Measurements from ENCODE around the gene NUP210L. TPM values are rescaled to one million over a fixed set of nuclear protein-coding genes. Genes with fewer than 3 reads are reported as not detected.
"Not testable (repeated sequence)": the region's sequence is repeated elsewhere in the genome, so short reads cannot be mapped to it uniquely, and the experiment has no call there.

The NUP210L gene
- total RNA-seq, 2 experiments from 2014 or later: 0.04 to 0.05 TPM

DNA sequence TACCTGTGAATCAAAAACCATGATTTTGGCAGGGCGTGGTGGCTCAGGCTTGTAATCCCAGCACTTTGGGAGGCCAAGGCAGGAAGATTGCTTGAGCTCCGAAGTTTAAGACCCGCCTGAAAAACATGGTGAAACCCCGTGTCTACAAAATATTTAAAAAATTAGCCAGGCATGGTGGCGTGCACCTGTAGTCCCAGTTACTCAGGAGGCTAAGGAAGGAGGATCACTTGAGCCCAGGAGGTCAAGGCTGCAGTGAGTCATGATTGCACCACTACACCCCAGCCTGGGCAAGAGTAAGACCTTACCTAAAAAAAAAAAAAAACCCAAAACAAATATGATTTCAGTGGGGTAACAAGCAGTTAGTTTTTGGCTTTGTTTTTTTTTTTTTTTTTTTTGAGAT, 54.7 kb downstream of the NUP210L start:
- H3K27ac Mint-ChIP-seq; DNase-seq; H3K36me3 Mint-ChIP-seq (ENCODE audit: low read depth); H3K4me1 Mint-ChIP-seq; H3K9me3 Mint-ChIP-seq (ENCODE audit: low read depth); ATAC-seq; H3K27me3 Mint-ChIP-seq; intact Hi-C loops (cut with DNase I, micrococcal nuclease); H3K4me3 Mint-ChIP-seq; POLR2A ChIA-PET: not testable (repeated sequence)
- CTCF ChIA-PET: interaction anchor here (0.6 kb wide), 1 partner anchor 13 kb away, joined by 3 read pairs; no protein-coding TSS in a partner anchor

DNA sequence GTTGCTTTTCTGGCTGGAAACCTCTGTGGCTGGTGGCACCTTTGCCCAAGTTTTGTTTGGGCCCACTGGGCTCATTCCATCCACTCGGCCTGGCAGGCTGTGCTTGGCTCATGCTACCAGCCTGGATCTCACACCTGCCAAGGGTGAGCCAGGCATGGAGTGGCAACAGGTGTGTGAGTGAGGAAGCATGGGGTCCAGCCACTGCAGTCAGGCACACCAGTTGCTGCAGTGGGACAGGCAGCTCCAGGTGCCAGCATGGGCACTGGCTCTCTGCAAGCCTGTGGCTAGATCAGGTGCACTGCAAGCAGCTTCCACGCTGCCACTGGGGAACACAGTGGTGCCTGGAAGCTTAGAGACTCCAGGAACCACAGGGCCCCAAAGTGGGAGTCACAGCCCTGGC, 57.0 kb downstream of the NUP210L start:
- no peak overlapping the region for H3K4me3 Mint-ChIP-seq
- intact Hi-C loops (cut with DNase I, micrococcal nuclease): no loop called here
- ATAC-seq: no peak
- H3K4me1 Mint-ChIP-seq: no peaks in the 10 kb centered on the region
- H3K9me3 Mint-ChIP-seq (ENCODE audit: low read depth): no peaks in the 10 kb centered on the region
- DNase-seq: no peak
- ChIA-PET CTCF (interaction anchor here (0.6 to 0.7 kb wide), 2 partner anchors 141 to 343 kb away, joined by 3 read pairs; no protein-coding TSS in a partner anchor), POLR2A (no interaction called here)
- no peak overlapping the region for H3K27ac Mint-ChIP-seq
- H3K27me3 Mint-ChIP-seq: no peaks in the 10 kb centered on the region
- no peaks in the 10 kb centered on the region for H3K36me3 Mint-ChIP-seq (ENCODE audit: low read depth)

DNA sequence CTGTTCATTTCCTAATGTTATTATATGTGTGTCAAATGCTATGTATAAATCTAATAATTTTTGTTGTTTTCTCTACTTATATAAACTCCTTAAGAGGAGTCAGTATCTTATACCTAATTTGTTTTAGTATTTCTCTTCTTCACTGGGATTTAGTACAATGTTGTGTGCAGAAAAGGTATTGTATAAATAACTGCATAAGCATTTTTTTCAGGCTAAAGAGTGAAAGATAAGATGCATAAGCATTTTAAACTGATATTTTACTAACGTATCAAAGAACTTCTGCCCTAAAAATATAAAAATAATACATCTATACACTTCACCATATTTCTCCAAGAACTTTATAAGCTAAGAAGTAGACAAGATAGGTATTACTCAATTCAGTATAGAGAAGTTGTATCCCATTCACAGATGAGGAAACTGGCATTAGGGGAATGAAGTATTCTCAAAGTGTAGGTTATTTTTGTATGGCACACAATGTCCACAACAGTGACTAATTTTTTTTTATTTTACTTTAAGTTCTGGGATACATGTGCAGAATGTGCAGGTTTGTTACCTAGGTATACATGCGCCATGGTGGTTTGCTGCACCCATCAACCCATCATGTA, 59.3 kb downstream of the NUP210L start:
- DNase-seq (no peak), ATAC-seq (no peak)
- H3K4me3 Mint-ChIP-seq: no peak overlapping the region
- CTCF ChIA-PET: interaction anchor here (0.6 kb wide), 1 partner anchor 541 kb away, joined by 3 read pairs; no protein-coding TSS in a partner anchor
- no peaks in the 10 kb centered on the region for H3K4me1 Mint-ChIP-seq
- no peaks in the 10 kb centered on the region for H3K9me3 Mint-ChIP-seq (ENCODE audit: low read depth)
- POLR2A ChIA-PET: no interaction called here
- H3K27me3 Mint-ChIP-seq: no peaks in the 10 kb centered on the region
- intact Hi-C loops (cut with DNase I, micrococcal nuclease): no loop called here
- H3K36me3 Mint-ChIP-seq (ENCODE audit: low read depth): no peaks in the 10 kb centered on the region
- H3K27ac Mint-ChIP-seq: no peak overlapping the region

DNA sequence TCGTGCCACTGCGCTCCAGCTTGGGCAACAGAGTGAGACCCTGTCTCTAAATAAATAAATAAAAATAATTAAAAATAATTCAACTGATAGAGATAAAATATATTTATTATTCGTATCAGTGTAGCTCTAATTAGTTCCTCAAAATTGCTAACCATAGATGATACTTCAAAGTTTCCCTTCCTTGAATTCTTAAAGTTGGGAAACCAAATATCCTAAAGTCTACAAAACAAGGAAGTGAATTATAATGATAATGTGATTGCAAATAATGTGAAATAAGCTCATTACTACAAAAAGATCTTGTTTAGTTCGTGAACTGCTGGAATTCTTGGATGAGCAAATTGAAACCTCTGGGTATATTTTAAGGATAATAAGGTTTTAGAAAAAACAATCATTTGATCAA, 60.5 kb downstream of the NUP210L start:
- H3K36me3 Mint-ChIP-seq (ENCODE audit: low read depth): no peaks in the 10 kb centered on the region
- CTCF ChIA-PET: interaction anchor here (1.5 kb wide), 1 partner anchor 95 kb away, joined by 4 read pairs; no protein-coding TSS in a partner anchor

DNA sequence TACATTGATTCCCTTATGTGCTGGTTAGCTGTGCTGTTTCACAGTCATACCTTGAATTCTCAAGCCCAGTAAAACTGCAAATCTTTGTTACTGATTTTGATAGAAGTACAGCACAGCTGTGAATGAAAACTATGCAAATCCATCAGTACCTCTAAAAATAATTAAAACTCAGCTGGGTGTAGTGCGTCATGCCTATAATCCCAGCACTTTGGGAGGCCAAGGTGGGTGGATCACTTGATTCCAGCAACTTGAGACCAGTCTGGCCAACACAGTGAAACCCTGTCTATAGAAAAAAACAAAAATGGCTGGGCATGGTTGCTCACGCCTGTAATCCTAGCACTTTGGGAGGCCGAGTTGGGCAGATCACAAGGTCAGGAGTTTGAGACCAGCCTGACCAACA, 61.2 kb downstream of the NUP210L start:
- Mint-ChIP-seq H3K36me3 (ENCODE audit: low read depth) (no peaks in the 10 kb centered on the region), H3K27me3 (no peaks in the 10 kb centered on the region), H3K9me3 (ENCODE audit: low read depth) (no peaks in the 10 kb centered on the region), H3K4me1 (no peaks in the 10 kb centered on the region), H3K27ac (no peak overlapping the region), H3K4me3 (no peak overlapping the region)
- intact Hi-C loops (cut with DNase I, micrococcal nuclease): no loop called here
- ChIA-PET POLR2A (no interaction called here), CTCF (interaction anchor here (0.9 to 1.5 kb wide), 2 partner anchors 20 to 94 kb away, joined by 3 to 4 read pairs; no protein-coding TSS in a partner anchor)
- no peak for ATAC-seq
- no peak for DNase-seq

More for the DNA sequence above, 60.5 kb downstream of the NUP210L start:
- POLR2A ChIA-PET: no interaction called here
- DNase-seq (no peak), ATAC-seq (no peak)
- Mint-ChIP-seq H3K9me3 (ENCODE audit: low read depth) (no peaks in the 10 kb centered on the region), H3K27me3 (no peaks in the 10 kb centered on the region), H3K4me1 (no peaks in the 10 kb centered on the region), H3K27ac (no peak overlapping the region), H3K4me3 (no peak overlapping the region)
- intact Hi-C loops (cut with DNase I, micrococcal nuclease): no loop called here

DNA sequence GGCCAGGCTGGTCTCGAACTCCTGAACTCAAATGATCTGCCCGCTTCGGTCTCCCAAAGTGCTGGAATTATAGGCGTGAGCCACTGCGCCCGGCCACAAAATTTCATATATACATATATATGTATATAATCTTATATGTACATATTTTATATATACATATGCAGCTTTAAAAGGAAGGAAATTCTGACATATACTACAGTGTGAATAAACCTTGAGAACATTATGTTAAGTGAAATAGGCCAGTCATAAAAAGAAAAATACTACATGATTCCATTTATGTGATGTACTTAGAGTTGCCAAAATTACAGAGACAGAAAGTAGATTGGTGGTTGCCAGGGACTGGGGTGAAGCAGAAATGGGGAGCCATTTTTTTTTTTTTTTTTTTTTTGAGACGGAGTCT, 63.2 kb downstream of the NUP210L start:
- POLR2A ChIA-PET: no interaction called here

DNA sequence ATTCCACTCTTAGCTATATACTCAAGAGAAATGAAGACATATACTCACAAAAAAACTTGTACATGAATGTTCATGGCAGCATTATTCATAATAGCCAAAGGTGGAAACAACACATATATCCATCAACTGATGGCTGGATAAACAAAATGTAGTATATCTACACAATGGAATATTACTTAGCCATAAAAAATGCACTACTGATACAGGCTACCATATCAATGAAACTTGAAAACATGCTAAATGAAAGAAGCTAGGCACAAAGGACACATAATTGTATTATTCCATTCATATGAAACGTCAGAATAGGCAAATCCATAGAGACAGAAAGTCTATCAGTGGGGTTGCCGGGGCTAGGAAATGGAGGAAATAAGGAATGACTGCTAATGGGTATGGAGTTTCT, 67.3 kb downstream of the NUP210L start:
- intact Hi-C loops (cut with DNase I, micrococcal nuclease): no loop called here
- Mint-ChIP-seq H3K36me3 (ENCODE audit: low read depth) (no peaks in the 10 kb centered on the region), H3K9me3 (ENCODE audit: low read depth) (no peaks in the 10 kb centered on the region), H3K4me3 (no peak overlapping the region), H3K27ac (no peak overlapping the region), H3K27me3 (no peaks in the 10 kb centered on the region), H3K4me1 (no peaks in the 10 kb centered on the region)
- DNase-seq (no peak), ATAC-seq (no peak)
- CTCF ChIA-PET: interaction anchor here (0.6 to 0.7 kb wide), 2 partner anchors 66 to 343 kb away, joined by 3 to 4 read pairs; no protein-coding TSS in a partner anchor
- POLR2A ChIA-PET: interaction anchor here (0.6 kb wide), 1 partner anchor 27 kb away, joined by 5 read pairs; no protein-coding TSS in a partner anchor

More for the DNA sequence above, 63.2 kb downstream of the NUP210L start:
- intact Hi-C loops (cut with DNase I, micrococcal nuclease): no loop called here
- DNase-seq (no peak), ATAC-seq (no peak)
- Mint-ChIP-seq H3K4me3 (no peak overlapping the region), H3K4me1 (no peaks in the 10 kb centered on the region), H3K9me3 (ENCODE audit: low read depth) (no peaks in the 10 kb centered on the region), H3K27ac (no peak overlapping the region), H3K36me3 (ENCODE audit: low read depth) (no peaks in the 10 kb centered on the region), H3K27me3 (no peaks in the 10 kb centered on the region)
- CTCF ChIA-PET: interaction anchor here (0.7 kb wide), 1 partner anchor 294 kb away, joined by 3 read pairs; no protein-coding TSS in a partner anchor

DNA sequence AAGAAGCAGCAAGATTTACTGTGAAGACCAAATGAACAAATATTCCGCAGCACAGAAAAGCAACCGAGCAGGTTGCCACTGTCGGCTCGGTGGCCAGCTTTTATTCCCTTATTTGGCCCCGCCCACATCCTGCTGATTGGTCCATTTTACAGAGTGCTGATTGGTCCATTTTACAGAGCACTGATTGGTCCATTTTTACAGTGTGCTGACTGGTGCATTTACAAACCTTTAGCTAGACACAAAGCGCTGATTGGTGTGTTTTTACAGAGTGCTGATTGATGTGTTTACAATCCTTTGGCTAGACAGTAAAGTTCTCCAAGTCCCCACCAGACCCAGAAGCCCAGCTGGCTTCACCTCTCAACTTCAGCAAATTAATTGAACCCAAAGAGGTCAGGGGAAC, 71.8 kb downstream of the NUP210L start:
- H3K27me3 Mint-ChIP-seq; H3K4me3 Mint-ChIP-seq; ATAC-seq; CTCF ChIA-PET; POLR2A ChIA-PET; intact Hi-C loops (cut with DNase I, micrococcal nuclease); H3K27ac Mint-ChIP-seq; H3K9me3 Mint-ChIP-seq (ENCODE audit: low read depth); DNase-seq; H3K4me1 Mint-ChIP-seq; H3K36me3 Mint-ChIP-seq (ENCODE audit: low read depth): not testable (repeated sequence)

DNA sequence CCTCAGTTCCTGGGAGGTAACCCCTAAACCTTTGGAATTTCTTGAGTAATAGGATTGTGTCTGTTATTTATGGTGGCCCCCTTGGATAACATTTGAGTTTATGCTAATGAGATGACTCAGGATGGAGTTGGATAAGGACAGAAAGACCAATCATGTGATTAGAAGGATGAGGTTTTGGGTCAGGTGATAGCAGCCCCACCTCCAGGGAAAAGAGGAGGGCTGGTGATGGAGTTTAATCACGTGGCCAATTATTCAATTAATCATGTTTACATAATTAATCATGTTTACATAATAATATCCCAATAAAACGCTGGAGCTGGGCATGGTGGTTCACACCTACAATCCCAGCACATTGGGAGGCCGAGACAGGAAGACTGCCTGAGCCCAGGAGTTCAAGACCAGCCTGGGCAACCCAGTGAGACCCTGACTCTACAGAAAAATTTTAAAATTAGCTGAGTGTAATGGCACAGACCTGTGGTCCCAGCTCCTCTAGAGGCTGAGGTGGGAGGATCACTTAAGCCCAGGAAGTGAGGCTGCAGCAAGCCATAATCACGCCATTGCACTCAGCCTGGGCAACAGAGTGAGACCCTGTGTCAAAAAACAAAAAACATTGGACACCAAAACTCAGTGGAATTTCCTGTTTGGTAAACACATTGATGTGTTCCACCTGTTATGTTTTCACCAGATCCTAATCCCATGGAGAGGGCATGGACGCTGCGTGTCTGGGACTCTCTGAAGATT, 73.3 kb downstream of the NUP210L start:
- no peak for ATAC-seq
- intact Hi-C loops (cut with DNase I, micrococcal nuclease): no loop called here
- peaks cover 3% of the 10 kb centered on the region for H3K9me3 Mint-ChIP-seq (ENCODE audit: low read depth)
- DNase-seq: no peak
- ChIA-PET POLR2A (interaction anchor here (0.6 kb wide), 3 partner anchors 95 to 375 kb away, joined by 3 read pairs; no protein-coding TSS in a partner anchor), CTCF (interaction anchor here (0.8 to 0.9 kb wide), 2 partner anchors 523 to 1086 kb away, joined by 3 to 5 read pairs; no protein-coding TSS in a partner anchor)
- H3K36me3 Mint-ChIP-seq (ENCODE audit: low read depth): peaks cover 3% of the 10 kb centered on the region
- H3K4me3 Mint-ChIP-seq: no peak overlapping the region
- no peaks in the 10 kb centered on the region for H3K4me1 Mint-ChIP-seq
- no peak overlapping the region for H3K27ac Mint-ChIP-seq
- peaks cover 3% of the 10 kb centered on the region for H3K27me3 Mint-ChIP-seq

DNA sequence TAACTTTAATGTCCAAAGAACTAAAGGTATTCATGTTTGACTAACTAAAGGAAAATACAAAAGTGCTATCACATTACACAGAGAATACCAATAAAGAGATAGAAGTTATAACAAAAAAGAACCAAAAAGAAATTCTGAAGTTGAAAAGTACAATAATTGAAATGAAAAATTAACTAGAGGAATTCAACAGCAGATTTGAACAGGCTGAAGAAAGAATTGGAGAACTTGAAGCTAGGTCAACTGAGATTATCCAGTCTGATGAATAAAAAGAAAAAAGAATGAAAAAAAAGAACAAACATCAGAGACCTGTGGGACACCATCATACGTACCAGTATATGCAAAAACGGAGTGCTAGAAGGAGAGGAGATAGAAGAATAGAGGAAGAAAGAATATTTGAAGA, 78.5 kb downstream of the NUP210L start:
- CTCF ChIA-PET: interaction anchor here (0.6 kb wide), 1 partner anchor 32 kb away, joined by 3 read pairs; no protein-coding TSS in a partner anchor

DNA sequence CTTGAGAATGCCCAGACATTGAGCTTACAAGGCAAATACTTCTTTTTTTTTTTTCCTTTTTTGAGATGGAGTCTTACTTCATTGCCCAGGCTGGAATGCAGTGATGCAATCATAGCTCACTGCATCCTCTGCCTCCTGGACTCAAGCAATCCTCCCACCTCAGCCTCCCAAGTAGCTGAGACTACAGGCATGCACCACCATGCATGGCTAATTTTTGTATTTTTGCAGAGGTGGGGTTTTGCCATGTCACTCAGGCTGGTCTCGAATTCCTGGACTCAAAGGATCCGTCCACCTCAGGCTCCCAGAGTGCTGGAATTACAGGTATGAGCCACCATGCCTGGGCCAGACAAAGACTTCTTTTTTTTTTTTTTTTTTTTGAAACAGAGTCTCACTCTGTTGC, 79.1 kb downstream of the NUP210L start:
- ChIA-PET POLR2A (interaction anchor here (0.7 kb wide), 1 partner anchor 1363 kb away, joined by 3 read pairs; no protein-coding TSS in a partner anchor), CTCF (interaction anchor here (0.6 kb wide), 1 partner anchor 808 kb away, joined by 3 read pairs; no protein-coding TSS in a partner anchor)
- ATAC-seq: no peak

More for the DNA sequence above, 78.5 kb downstream of the NUP210L start:
- no peak for ATAC-seq
- Mint-ChIP-seq H3K36me3 (ENCODE audit: low read depth) (peaks cover 4% of the 10 kb centered on the region), H3K4me1 (no peaks in the 10 kb centered on the region), H3K27me3 (peaks cover 6% of the 10 kb centered on the region), H3K9me3 (ENCODE audit: low read depth) (peaks cover 7% of the 10 kb centered on the region), H3K27ac (no peak overlapping the region), H3K4me3 (no peak overlapping the region)
- DNase-seq: no peak
- intact Hi-C loops (cut with DNase I, micrococcal nuclease): no loop called here
- POLR2A ChIA-PET: no interaction called here

More for the DNA sequence above, 79.1 kb downstream of the NUP210L start:
- no peak for DNase-seq
- H3K9me3 Mint-ChIP-seq (ENCODE audit: low read depth): peaks cover 7% of the 10 kb centered on the region
- no peak overlapping the region for H3K4me3 Mint-ChIP-seq
- no peak overlapping the region for H3K27ac Mint-ChIP-seq
- intact Hi-C loops (cut with DNase I, micrococcal nuclease): no loop called here
- peaks cover 4% of the 10 kb centered on the region for H3K36me3 Mint-ChIP-seq (ENCODE audit: low read depth)
- H3K4me1 Mint-ChIP-seq: no peaks in the 10 kb centered on the region
- peaks cover 6% of the 10 kb centered on the region for H3K27me3 Mint-ChIP-seq

Measured in activated CD4-positive, alpha-beta T cell treated with anti-CD3 and anti-CD28 coated beads for 36 hours (primary cell).